ENCODE data around the gene PPP3CA. TPM values are rescaled to one million over a fixed set of nuclear protein-coding genes. Genes with fewer than 3 reads are reported as not detected.

The PPP3CA gene
- total RNA-seq, 1 experiment from 2014 or later = 31.0 TPM

- ChIA-PET POLR2A (interaction anchor here (0.8 kb wide), 1 partner anchor 134 kb away, joined by 5 read pairs; no protein-coding TSS in a partner anchor), CTCF (no interaction called here)
- Histone ChIP-seq H3K4me1 (ENCODE audit: control insufficient read depth, insufficient read depth, low read length) (no peaks in the 10 kb centered on the region), H3K36me3 (ENCODE audit: control insufficient read depth, insufficient read depth, low read length) (no peaks in the 10 kb centered on the region), H3K27ac (ENCODE audit: low read length) (no peak overlapping the region), H3K27me3 (ENCODE audit: control insufficient read depth, insufficient read depth, low read length) (no peaks in the 10 kb centered on the region), H3K9me3 (ENCODE audit: control insufficient read depth, insufficient read depth, low read depth, low read length) (no peaks in the 10 kb centered on the region), H3K4me3 (ENCODE audit: low read depth in 2 of 2, low read length in 2 of 2) (no peak overlapping the region)
- intact Hi-C loops (cut with micrococcal nuclease; ENCODE audit: unreplicated experiment) (no loop called here), in situ Hi-C loops (cut with HindIII; ENCODE audit: low pct_unique_long_range_greater_than_20kb, low sequenced_read_pairs) (no loop called here)
- no peak for ATAC-seq
- no TSS peak for BruUV-seq (replicated peaks)
- TF ChIP-seq CTCF (IDR thresholded peaks at IDR 0.05) = no peak
- TF ChIP-seq REST (IDR thresholded peaks at IDR 0.05; ENCODE audit: insufficient read depth in 1 of 2, low read depth in 2 of 2, low read length in 1 of 2) = no peak
- TF ChIP-seq TCF7L2 (IDR thresholded peaks at IDR 0.05; ENCODE audit: low read depth, low read length) = no peak
- TF ChIP-seq SIN3A (IDR thresholded peaks at IDR 0.05; ENCODE audit: borderline replicate concordance, insufficient read depth, low read depth, low read length) = no peak
- no peak for TF ChIP-seq POLR2AphosphoS5 (IDR thresholded peaks at IDR 0.05; ENCODE audit: low read depth, low read length)
- no peak for DNase-seq (ENCODE audit: low read depth, low spot score)
Measured at GRCh38 chr4:101172369-101172768, 175.0 kb downstream of the PPP3CA start.

- Histone ChIP-seq H3K4me3 (ENCODE audit: low read depth in 2 of 2, low read length in 2 of 2) (no peak overlapping the region), H3K27me3 (ENCODE audit: control insufficient read depth, insufficient read depth, low read length) (no peaks in the 10 kb centered on the region), H3K36me3 (ENCODE audit: control insufficient read depth, insufficient read depth, low read length) (no peaks in the 10 kb centered on the region), H3K4me1 (ENCODE audit: control insufficient read depth, insufficient read depth, low read length) (no peaks in the 10 kb centered on the region), H3K27ac (ENCODE audit: low read length) (no peak overlapping the region), H3K9me3 (ENCODE audit: control insufficient read depth, insufficient read depth, low read depth, low read length) (no peaks in the 10 kb centered on the region)
- ATAC-seq (no peak), DNase-seq (ENCODE audit: low read depth, low spot score) (no peak)
- in situ Hi-C loops (cut with HindIII; ENCODE audit: low pct_unique_long_range_greater_than_20kb, low sequenced_read_pairs) (no loop called here), intact Hi-C loops (cut with micrococcal nuclease; ENCODE audit: unreplicated experiment) (no loop called here)
- POLR2A ChIA-PET = interaction anchor here (0.6 kb wide), 1 partner anchor 14 kb away, joined by 19 read pairs; no protein-coding TSS in a partner anchor
- BruUV-seq (replicated peaks) = no TSS peak
- CTCF ChIA-PET = no interaction called here
- TF ChIP-seq REST (IDR thresholded peaks at IDR 0.05; ENCODE audit: insufficient read depth in 1 of 2, low read depth in 2 of 2, low read length in 1 of 2) (no peak), POLR2AphosphoS5 (IDR thresholded peaks at IDR 0.05; ENCODE audit: low read depth, low read length) (no peak), SIN3A (IDR thresholded peaks at IDR 0.05; ENCODE audit: borderline replicate concordance, insufficient read depth, low read depth, low read length) (no peak), TCF7L2 (IDR thresholded peaks at IDR 0.05; ENCODE audit: low read depth, low read length) (no peak)
Measured at GRCh38 chr4:101171747-101172146, 175.6 kb downstream of the PPP3CA start.
